Measurements from ENCODE around the gene PITRM1. TPM values are rescaled to one million over a fixed set of nuclear protein-coding genes. Genes with fewer than 3 reads are reported as not detected.
"Not testable (repeated sequence)": the region's sequence is repeated elsewhere in the genome, so short reads cannot be mapped to it uniquely, and the experiment has no call there.

Gene PITRM1
- total RNA-seq, result 10 to 100 TPM; 47.5 TPM

GRCh38 chr10:3172446-3173170 is at the start of gene PITRM1:
PITRM1 (minus strand) TSS chr10:3172782; CDS start chr10:3172772, 10 bp downstream.
- Mint-ChIP-seq H3K4me3 (peak within 1 kb of the TSS; percentile 90), H3K27ac (peak within 1 kb of the TSS; percentile 88), H3K36me3 (ENCODE audit: low read depth) (peaks cover 21% of the 10 kb centered on the region), H3K9me3 (ENCODE audit: insufficient read depth) (no peaks in the 10 kb centered on the region), H3K4me1 (ENCODE audit: low read depth) (peaks cover 14% of the 10 kb centered on the region), H3K27me3 (ENCODE audit: low read depth) (peaks cover 20% of the 10 kb centered on the region)
- POLR2A ChIA-PET, result interaction anchor here (0.7 to 1.3 kb wide), 11 partner anchors 8 to 797 kb away, joined by 3 to 6 read pairs (median 4); no protein-coding TSS in a partner anchor
- peak; percentile 97 for ATAC-seq
- peak; percentile 99 for DNase-seq
- CTCF ChIA-PET, result interaction anchor here (1.3 to 1.5 kb wide), 2 partner anchors 21 to 25 kb away, joined by 4 to 5 read pairs; no protein-coding TSS in a partner anchor

GRCh38 chr10:3222068-3222467 is 49.5 kb upstream of the PITRM1 start:
- ATAC-seq (no peak), DNase-seq (no peak)
- no peak overlapping the region for H3K27ac Mint-ChIP-seq
- H3K4me1 Mint-ChIP-seq (ENCODE audit: low read depth), result peaks cover 8% of the 10 kb centered on the region
- ChIA-PET POLR2A (no interaction called here), CTCF (interaction anchor here (1.2 kb wide), 1 partner anchor 28 kb away, joined by 3 read pairs; no protein-coding TSS in a partner anchor)
- H3K9me3 Mint-ChIP-seq (ENCODE audit: insufficient read depth), result no peaks in the 10 kb centered on the region
- peaks cover 21% of the 10 kb centered on the region for H3K27me3 Mint-ChIP-seq (ENCODE audit: low read depth)
- no peaks in the 10 kb centered on the region for H3K36me3 Mint-ChIP-seq (ENCODE audit: low read depth)
- no peak overlapping the region for H3K4me3 Mint-ChIP-seq

- H3K4me1 Mint-ChIP-seq (ENCODE audit: low read depth); H3K36me3 Mint-ChIP-seq (ENCODE audit: low read depth); H3K27ac Mint-ChIP-seq; POLR2A ChIA-PET; CTCF ChIA-PET; H3K9me3 Mint-ChIP-seq (ENCODE audit: insufficient read depth); ATAC-seq; DNase-seq; H3K4me3 Mint-ChIP-seq: not testable (repeated sequence)
- H3K27me3 Mint-ChIP-seq (ENCODE audit: low read depth), result peaks cover 18% of the 10 kb centered on the region
These were observed 49.0 kb upstream of the PITRM1 start for GRCh38 chr10:3221601-3222000.

GRCh38 chr10:3220853-3221252 is 48.3 kb upstream of the PITRM1 start:
- CTCF ChIA-PET, result no interaction called here
- POLR2A ChIA-PET, result interaction anchor here (0.6 kb wide), 1 partner anchor 493 kb away, joined by 4 read pairs; no protein-coding TSS in a partner anchor
- Mint-ChIP-seq H3K36me3 (ENCODE audit: low read depth) (no peaks in the 10 kb centered on the region), H3K27ac (no peak overlapping the region), H3K4me3 (no peak overlapping the region), H3K27me3 (ENCODE audit: low read depth) (peaks cover 18% of the 10 kb centered on the region), H3K4me1 (ENCODE audit: low read depth) (peaks cover 5% of the 10 kb centered on the region), H3K9me3 (ENCODE audit: insufficient read depth) (no peaks in the 10 kb centered on the region)
- no peak for DNase-seq
- ATAC-seq, result no peak

DNA sequence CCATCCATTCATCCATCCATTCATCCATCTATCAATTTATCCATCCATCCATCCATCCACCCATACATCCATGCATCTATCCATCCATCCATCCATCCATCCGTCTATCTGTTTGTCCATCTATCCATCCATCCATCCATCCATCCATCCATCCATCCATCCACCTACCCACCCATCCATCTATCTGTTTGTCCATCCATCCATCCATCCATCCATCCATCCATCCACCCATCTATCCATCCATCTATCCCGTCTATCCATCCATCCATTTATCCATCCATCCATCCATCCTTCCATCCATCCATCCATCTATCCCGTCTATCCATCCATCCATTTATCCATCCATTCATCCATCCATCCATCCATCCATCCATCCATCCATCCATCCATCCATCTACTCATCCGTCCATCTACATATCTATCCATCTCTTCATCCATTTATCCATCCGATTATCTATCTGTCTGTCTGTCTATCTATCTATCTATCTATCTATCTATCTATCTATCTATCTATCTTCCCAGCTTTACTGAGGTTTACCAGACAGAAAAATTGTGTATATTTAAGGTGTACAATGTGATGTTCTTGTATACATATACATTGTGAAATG is 46.5 kb upstream of the PITRM1 start:
- H3K27me3 Mint-ChIP-seq (ENCODE audit: low read depth), result peaks cover 21% of the 10 kb centered on the region
- H3K27ac Mint-ChIP-seq; H3K4me3 Mint-ChIP-seq; H3K4me1 Mint-ChIP-seq (ENCODE audit: low read depth); H3K9me3 Mint-ChIP-seq (ENCODE audit: insufficient read depth); H3K36me3 Mint-ChIP-seq (ENCODE audit: low read depth); DNase-seq; ATAC-seq; POLR2A ChIA-PET: not testable (repeated sequence)
- CTCF ChIA-PET, result interaction anchor here (0.9 kb wide), 1 partner anchor 22 kb away, joined by 3 read pairs; no protein-coding TSS in a partner anchor

DNA sequence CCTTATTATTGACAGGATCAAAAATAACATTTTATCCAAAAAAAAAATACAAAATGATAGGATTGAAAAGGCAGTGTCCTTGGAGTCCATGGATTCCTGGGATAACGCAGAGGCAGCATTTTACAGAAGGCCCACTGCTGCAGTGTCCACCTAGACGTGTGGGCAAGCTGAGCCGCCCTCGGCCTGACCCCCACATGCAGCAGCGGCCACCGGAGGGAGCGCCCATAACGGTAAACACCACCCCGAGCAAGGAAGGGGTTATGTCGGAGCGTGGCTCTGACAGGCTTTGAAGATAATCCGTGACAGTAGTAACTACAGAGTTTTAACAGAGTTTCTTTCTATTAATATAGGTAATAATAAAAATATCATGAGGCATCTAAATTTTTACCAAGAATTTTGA is 45.3 kb upstream of the PITRM1 start:
- ChIA-PET POLR2A (no interaction called here), CTCF (no interaction called here)
- DNase-seq (no peak), ATAC-seq (no peak)
- H3K4me3 Mint-ChIP-seq, result no peak overlapping the region
- H3K27ac Mint-ChIP-seq, result no peak overlapping the region
- H3K36me3 Mint-ChIP-seq (ENCODE audit: low read depth), result no peaks in the 10 kb centered on the region
- peaks cover 21% of the 10 kb centered on the region for H3K27me3 Mint-ChIP-seq (ENCODE audit: low read depth)
- H3K4me1 Mint-ChIP-seq (ENCODE audit: low read depth), result peaks cover 5% of the 10 kb centered on the region
- no peaks in the 10 kb centered on the region for H3K9me3 Mint-ChIP-seq (ENCODE audit: insufficient read depth)

DNA sequence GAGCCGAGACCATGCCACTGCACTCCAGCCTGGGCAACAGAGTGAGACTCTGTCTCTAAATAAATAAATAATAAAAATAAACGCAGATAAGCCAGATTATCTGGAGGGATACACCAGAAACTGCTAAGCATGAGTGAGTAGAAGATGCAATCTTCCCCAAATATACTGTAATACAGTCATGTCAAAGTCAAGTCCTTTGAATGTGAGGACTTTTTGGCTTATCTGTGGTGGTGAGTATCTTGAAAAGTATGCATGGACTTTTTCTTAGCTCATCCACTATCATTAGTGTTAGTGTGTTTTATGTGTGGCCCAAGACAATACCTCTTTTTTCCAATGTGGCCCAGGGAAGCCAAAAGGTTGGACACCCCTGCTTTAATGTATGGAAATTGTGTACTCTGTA is 44.7 kb upstream of the PITRM1 start:
- POLR2A ChIA-PET, result no interaction called here
- peaks cover 21% of the 10 kb centered on the region for H3K27me3 Mint-ChIP-seq (ENCODE audit: low read depth)

DNA sequence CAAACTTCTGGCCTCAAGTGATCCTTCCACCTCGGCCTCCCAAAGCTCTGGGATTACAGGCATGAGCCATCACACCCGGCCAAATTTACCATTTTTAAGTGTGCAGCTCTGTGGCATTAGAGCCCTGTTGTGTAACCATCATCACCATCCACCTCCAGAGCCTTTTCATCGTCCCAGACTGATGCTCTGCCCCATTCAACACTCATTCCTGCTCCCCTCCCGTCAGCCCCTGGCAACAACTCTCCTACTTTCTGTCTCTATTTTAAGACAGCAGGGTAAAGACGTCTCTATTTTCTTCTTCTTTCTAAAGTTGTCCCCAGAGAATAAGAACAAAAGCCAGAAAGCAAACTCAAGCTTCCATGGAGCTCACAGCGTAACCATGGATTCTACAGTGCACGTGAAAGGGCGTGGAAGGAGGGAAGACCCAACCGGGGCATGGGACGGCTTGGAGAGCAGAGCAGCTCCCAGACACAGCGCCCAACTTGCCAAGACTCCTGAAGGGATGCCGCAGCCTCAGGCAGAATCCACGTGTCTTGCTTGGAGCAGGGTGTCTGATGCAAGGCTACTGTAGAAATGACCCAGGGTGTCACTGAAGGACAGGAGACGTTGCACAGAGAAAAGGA is 42.7 kb upstream of the PITRM1 start:
- H3K4me1 Mint-ChIP-seq (ENCODE audit: low read depth), result no peaks in the 10 kb centered on the region
- H3K4me3 Mint-ChIP-seq, result no peak overlapping the region
- DNase-seq, result no peak
- no peak overlapping the region for H3K27ac Mint-ChIP-seq
- H3K36me3 Mint-ChIP-seq (ENCODE audit: low read depth), result no peaks in the 10 kb centered on the region
- ATAC-seq, result no peak
- no peaks in the 10 kb centered on the region for H3K9me3 Mint-ChIP-seq (ENCODE audit: insufficient read depth)
- ChIA-PET CTCF (interaction anchor here (1.0 kb wide), 1 partner anchor 18 kb away, joined by 4 read pairs; no protein-coding TSS in a partner anchor), POLR2A (no interaction called here)
- H3K27me3 Mint-ChIP-seq (ENCODE audit: low read depth), result peaks cover 21% of the 10 kb centered on the region

More for the DNA sequence above, 44.7 kb upstream of the PITRM1 start:
- CTCF ChIA-PET, result interaction anchor here (0.6 kb wide), 1 partner anchor 8 kb away, joined by 3 read pairs; no protein-coding TSS in a partner anchor
- ATAC-seq, result no peak
- peaks cover 5% of the 10 kb centered on the region for H3K4me1 Mint-ChIP-seq (ENCODE audit: low read depth)
- no peak for DNase-seq
- H3K9me3 Mint-ChIP-seq (ENCODE audit: insufficient read depth), result no peaks in the 10 kb centered on the region
- no peak overlapping the region for H3K4me3 Mint-ChIP-seq
- no peak overlapping the region for H3K27ac Mint-ChIP-seq
- H3K36me3 Mint-ChIP-seq (ENCODE audit: low read depth), result no peaks in the 10 kb centered on the region

GRCh38 chr10:3213758-3214515 is 41.4 kb upstream of the PITRM1 start:
- POLR2A ChIA-PET, result interaction anchor here (0.9 kb wide), 1 partner anchor 16 kb away, joined by 3 read pairs; no protein-coding TSS in a partner anchor
- DNase-seq (no peak), ATAC-seq (no peak)
- Mint-ChIP-seq H3K4me1 (ENCODE audit: low read depth) (no peaks in the 10 kb centered on the region), H3K36me3 (ENCODE audit: low read depth) (no peaks in the 10 kb centered on the region), H3K27ac (no peak overlapping the region), H3K27me3 (ENCODE audit: low read depth) (peaks cover 26% of the 10 kb centered on the region), H3K4me3 (no peak overlapping the region), H3K9me3 (ENCODE audit: insufficient read depth) (no peaks in the 10 kb centered on the region)
- CTCF ChIA-PET, result interaction anchor here (1.0 kb wide), 1 partner anchor 16 kb away, joined by 4 read pairs; no protein-coding TSS in a partner anchor

- CTCF ChIA-PET, result no interaction called here
- no peaks in the 10 kb centered on the region for H3K36me3 Mint-ChIP-seq (ENCODE audit: low read depth)
- H3K9me3 Mint-ChIP-seq (ENCODE audit: insufficient read depth), result no peaks in the 10 kb centered on the region
- ATAC-seq (no peak), DNase-seq (no peak)
- H3K4me1 Mint-ChIP-seq (ENCODE audit: low read depth), result no peaks in the 10 kb centered on the region
- no peak overlapping the region for H3K27ac Mint-ChIP-seq
- POLR2A ChIA-PET, result interaction anchor here (0.9 kb wide), 1 partner anchor 15 kb away, joined by 3 read pairs; no protein-coding TSS in a partner anchor
- H3K27me3 Mint-ChIP-seq (ENCODE audit: low read depth), result peaks cover 21% of the 10 kb centered on the region
- no peak overlapping the region for H3K4me3 Mint-ChIP-seq
These were observed 40.6 kb upstream of the PITRM1 start for GRCh38 chr10:3213208-3213607.

- Mint-ChIP-seq H3K4me1 (ENCODE audit: low read depth) (no peaks in the 10 kb centered on the region), H3K4me3 (no peak overlapping the region), H3K27me3 (ENCODE audit: low read depth) (peaks cover 31% of the 10 kb centered on the region), H3K27ac (no peak overlapping the region), H3K9me3 (ENCODE audit: insufficient read depth) (no peaks in the 10 kb centered on the region), H3K36me3 (ENCODE audit: low read depth) (no peaks in the 10 kb centered on the region)
- DNase-seq (no peak), ATAC-seq (no peak)
- ChIA-PET POLR2A (interaction anchor here (0.9 kb wide), 1 partner anchor 8 kb away, joined by 3 read pairs; no protein-coding TSS in a partner anchor), CTCF (interaction anchor here (1.4 kb wide), 1 partner anchor 13 kb away, joined by 3 read pairs; no protein-coding TSS in a partner anchor)
These were observed 37.8 kb upstream of the PITRM1 start for GRCh38 chr10:3210251-3210877.

Data from activated CD8-positive, alpha-beta T cell treated with anti-CD3 and anti-CD28 coated beads, Interleukin-2, amount 10 ng/mL, durations not matched to agents 7 days and 5 days (primary cell).